H1 (cell line): ENCODE data around the gene CS. TPM values are rescaled to one million over a fixed set of nuclear protein-coding genes. Genes with fewer than 3 reads are reported as not detected.
A peak's percentile ranks its signal among the peaks of the same experiment; 100 is the strongest.

Experiments used
- CTCF ChIA-PET: fragments of 300-600 bp; sonication (Branson Sonifier 250); formaldehyde crosslinking; loops from one replicate; lab custom pipeline; 2021; ENCODE audit not compliant: partially characterized antibody; lab: Charles Lee
- POLR2A ChIA-PET: fragments of 300-600 bp; sonication (Branson Sonifier 250); formaldehyde crosslinking; loops from one replicate; lab custom pipeline; 2021; ENCODE audit warnings: inconsistent platforms; ENCODE audit not compliant: partially characterized antibody; lab: Charles Lee
- DNase-seq, 2 experiments: peaks; one replicate each; pipeline versions ENCODE4 v3.0.0 to v3.0.0-alpha.2; 2010 to 2022; ENCODE audit warnings: low spot score in 2 of 2, low read depth in 1 of 2, mixed read lengths in 1 of 2
- FAIRE-seq: peaks from 2 replicates; lab custom pipeline; 2011; peaks lifted over from hg19 to GRCh38; lab: Jason Lieb, UNC
- H2AFZ ChIP-seq: 2 replicates; pipeline ENCODE4 v1.8.1; 2012; ENCODE audit warnings: low read length, inconsistent platforms
- H2AK5ac ChIP-seq: 2 replicates; pipeline ENCODE4 v1.6.1; 2013; ENCODE audit warnings: low read depth, low read length
- H2BK120ac ChIP-seq: replicated peaks from 2 replicates; pipeline ENCODE3; 2013; ENCODE audit warnings: low read depth, low read length, inconsistent platforms
- H2BK12ac ChIP-seq: 2 replicates; pipeline ENCODE4 v1.6.1; 2013; ENCODE audit warnings: low read depth, low read length
- H2BK15ac ChIP-seq: 2 replicates; pipeline ENCODE4 v1.6.1; 2013; ENCODE audit warnings: low read length
- H2BK20ac ChIP-seq: 2 replicates; pipeline ENCODE4 v1.6.1; 2013; ENCODE audit warnings: low read length
- H2BK5ac ChIP-seq: 2 replicates; pipeline ENCODE4 v1.6.1; 2013; ENCODE audit warnings: low read depth, low read length
- H3K14ac ChIP-seq: 2 replicates; pipeline ENCODE4 v1.6.1; 2013; ENCODE audit warnings: inconsistent platforms; ENCODE audit not compliant: insufficient read length
- H3K18ac ChIP-seq: 2 replicates; pipeline ENCODE4 v1.6.1; 2013; ENCODE audit warnings: low read length; ENCODE audit errors: extremely low read depth
- H3K23ac ChIP-seq: 2 replicates; pipeline ENCODE4 v1.6.1; 2013; ENCODE audit warnings: inconsistent platforms; ENCODE audit not compliant: insufficient read length
- H3K23me2 ChIP-seq: 2 replicates; pipeline ENCODE4 v1.6.1; 2013; ENCODE audit warnings: low read depth, low read length
- H3K27ac ChIP-seq: 2 replicates; pipeline ENCODE4 v1.6.1; 2011; ENCODE audit warnings: low read depth, low read length, inconsistent platforms
- H3K27me3 ChIP-seq, 4 experiments: replicated peaks in 1 of 4; 1 replicate in 1 of 4; 2 replicates in 3 of 4; pipeline versions ENCODE4 v1.6.1 to v1.8.1; 2011 to 2013; ENCODE audit warnings: low read length in 3 of 4, mild to moderate bottlenecking in 3 of 4, inconsistent platforms in 2 of 4, mixed read lengths in 2 of 4, moderate library complexity in 1 of 4; ENCODE audit not compliant: control insufficient read depth in 3 of 4, insufficient read depth in 3 of 4; ENCODE audit errors: extremely low read depth in 1 of 4
- H3K36me3 ChIP-seq, 4 experiments: 2 replicates each; pipeline versions ENCODE4 v1.6.1 to v1.8.1; 2011 to 2013; ENCODE audit warnings: mild to moderate bottlenecking in 4 of 4, low read length in 3 of 4, moderate library complexity in 2 of 4, control low read depth in 1 of 4, inconsistent platforms in 1 of 4; ENCODE audit not compliant: insufficient read depth in 4 of 4, control insufficient read depth in 2 of 4
- H3K4ac ChIP-seq: replicated peaks from 2 replicates; pipeline ENCODE3; 2013; ENCODE audit warnings: low read length, low read depth, mixed read lengths, inconsistent platforms; ENCODE audit not compliant: insufficient read length
- H3K4me1 ChIP-seq, 4 experiments: replicated peaks in 1 of 4; 1 replicate in 1 of 4; 2 replicates in 3 of 4; pipeline versions ENCODE4 v1.6.1 to v1.8.1; 2011 to 2013; ENCODE audit warnings: low read length in 3 of 4, inconsistent platforms in 2 of 4, mixed read lengths in 1 of 4; ENCODE audit not compliant: insufficient read depth in 4 of 4, control insufficient read depth in 3 of 4
- H3K4me2 ChIP-seq, 2 experiments: 2 replicates each; pipeline versions ENCODE4 v1.6.1 to v1.8.1; 2011 to 2013; ENCODE audit warnings: low read depth in 2 of 2, low read length in 2 of 2, control low read depth in 1 of 2, inconsistent platforms in 1 of 2, mild to moderate bottlenecking in 1 of 2; ENCODE audit not compliant: insufficient read depth in 1 of 2
- H3K4me3 ChIP-seq, 4 experiments: fragments of 200-600, 300-600 bp in 1 of 4; sonication (generic), shearing (Covaris generic), sonication (Bioruptor Twin) in 1 of 4; 2 replicates each; pipeline versions ENCODE4 v1.5.1 to v1.8.1; 2011 to 2016; ENCODE audit warnings: low read length in 4 of 4, low read depth in 3 of 4, control low read depth in 2 of 4, inconsistent platforms in 2 of 4, mild to moderate bottlenecking in 2 of 4, mixed read lengths in 1 of 4, moderate library complexity in 1 of 4; ENCODE audit not compliant: insufficient read depth in 2 of 4; ENCODE audit errors: extremely low read depth in 1 of 4
- H3K56ac ChIP-seq: replicated peaks from 2 replicates; pipeline ENCODE3; 2013; ENCODE audit warnings: low read depth, mild to moderate bottlenecking, mixed read lengths, low read length, inconsistent platforms; ENCODE audit not compliant: insufficient read length
- H3K79me1 ChIP-seq: 2 replicates; pipeline ENCODE4 v1.6.1; 2013; ENCODE audit warnings: low read depth, low read length, control low read depth
- H3K79me2 ChIP-seq, 2 experiments: 2 replicates each; pipeline versions ENCODE4 v1.6.1 to v1.8.1; 2012 to 2013; ENCODE audit warnings: low read length in 2 of 2, mild to moderate bottlenecking in 2 of 2, inconsistent platforms in 1 of 2; ENCODE audit not compliant: insufficient read depth in 2 of 2, control insufficient read depth in 1 of 2
- H3K9ac ChIP-seq, 4 experiments: replicated peaks in 1 of 4; 1 replicate in 1 of 4; 2 replicates in 3 of 4; pipeline versions ENCODE4 v1.6.1 to v1.8.1; 2011 to 2013; ENCODE audit warnings: low read depth in 3 of 4, low read length in 3 of 4, control low read depth in 2 of 4, mild to moderate bottlenecking in 2 of 4, moderate library complexity in 2 of 4, inconsistent platforms in 1 of 4; ENCODE audit errors: extremely low read depth in 1 of 4
- H3K9me3 ChIP-seq, 2 experiments: 2 replicates each; pipeline versions ENCODE4 v1.6.1 to v1.8.1; 2012 to 2013; ENCODE audit warnings: mild to moderate bottlenecking in 2 of 2, moderate library complexity in 2 of 2, control low read depth in 1 of 2, inconsistent platforms in 1 of 2, low read depth in 1 of 2, low read length in 1 of 2, mixed read lengths in 1 of 2; ENCODE audit not compliant: insufficient read depth in 2 of 2
- H4K20me1 ChIP-seq, 2 experiments: replicated peaks in 1 of 2; 2 replicates each; pipeline versions ENCODE3 to v1.8.1; 2011 to 2013; ENCODE audit warnings: inconsistent platforms in 2 of 2, low read length in 2 of 2, mild to moderate bottlenecking in 1 of 2; ENCODE audit not compliant: insufficient read depth in 2 of 2, control insufficient read depth in 1 of 2
- H4K5ac ChIP-seq: 2 replicates; pipeline ENCODE4 v1.6.1; 2013; ENCODE audit warnings: low read length, low read depth, mixed read lengths, inconsistent platforms; ENCODE audit not compliant: insufficient read length
- H4K8ac ChIP-seq: 2 replicates; pipeline ENCODE4 v1.8.0; 2013; ENCODE audit warnings: mild to moderate bottlenecking, moderate library complexity, low read length, inconsistent platforms; ENCODE audit not compliant: insufficient read depth; ENCODE audit errors: extremely low read depth
- H4K91ac ChIP-seq: replicated peaks from 2 replicates; pipeline ENCODE3; 2013; ENCODE audit warnings: low read length, mixed read lengths, inconsistent platforms; ENCODE audit not compliant: insufficient read length
- NRF1 ChIP-seq: IDR thresholded peaks from 2 replicates; pipeline ENCODE4 v1.6.1; 2011; ENCODE audit warnings: mild to moderate bottlenecking, low read depth, low read length, improper control_type of control experiment
- RBBP5 ChIP-seq: IDR thresholded peaks from 2 replicates; pipeline ENCODE4 v1.7.1; 2012; ENCODE audit warnings: low read depth, mild to moderate bottlenecking, inconsistent platforms, low read length, moderate library complexity, borderline replicate concordance
- SIN3A ChIP-seq, 2 experiments: IDR thresholded peaks in 1 of 2; conservative IDR thresholded peaks in 1 of 2; 2 replicates each; pipeline ENCODE4 v1.6.1; 2011 to 2012; ENCODE audit warnings: low read length in 2 of 2, improper control_type of control experiment in 1 of 2, low read depth in 1 of 2, mild to moderate bottlenecking in 1 of 2
- SP2 ChIP-seq: IDR thresholded peaks from 2 replicates; pipeline ENCODE4 v1.6.1; 2012; ENCODE audit warnings: mild to moderate bottlenecking, low read length, inconsistent platforms
- WGBS, 2 experiments: shearing (Covaris generic) in 1 of 2; methylation state at CpG; one replicate each; pipeline versions ENCODE4 v1.1.6 to v1.1.7; 2013 to 2015; ENCODE audit warnings: low lambda C conversion rate in 2 of 2, mixed read lengths in 2 of 2, inconsistent platforms in 1 of 2, low coverage in 1 of 2, missing lambda C conversion rate in 1 of 2; ENCODE audit not compliant: insufficient replicate concordance in 2 of 2, insufficient coverage in 1 of 2, insufficient read length in 1 of 2; ENCODE audit errors: extremely low coverage in 1 of 2, missing lambda C conversion rate in 1 of 2; 5-methylcytosine and 5-hydroxymethylcytosine counted together
- polyA plus RNA-seq, 7 experiments: library from polyadenylated mRNA; depleted of rRNA in 3 of 7; stranded (reverse) in 5 of 7; unstranded in 2 of 7; fragments of >200 nt in 5 of 7; fragments of 200-250 nt in 2 of 7; gene quantifications; 1 replicate in 5 of 7; 2 replicates in 1 of 7; 4 replicates in 1 of 7; pipeline versions ENCODE4 v1.2.1 to v1.2.3, GENCODE V29; 2011 to 2013; ENCODE audit warnings: missing spikeins in 2 of 7, mixed read lengths in 2 of 7
- total RNA-seq: library from RNA; stranded (reverse); fragmentation: NEBNext Ultra II Directional; extraction: Animal tissue kit (Norgen Biotek cat#: 25700); gene quantifications from 2 replicates; pipeline ENCODE4 v1.2.1, GENCODE V29; 2021
- TF ChIP-seq, protein P1 (sequence below): IDR thresholded peaks from 2 replicates; pipeline ENCODE4 v1.6.1; 2012; ENCODE audit warnings: inconsistent platforms

CS gene
- total and polyA plus RNA-seq, 2 of the 8 experiments (the other 6 are each of a cell fraction or from before 2014, with no cell fraction given), result 96.6 to 238 TPM

DNA sequence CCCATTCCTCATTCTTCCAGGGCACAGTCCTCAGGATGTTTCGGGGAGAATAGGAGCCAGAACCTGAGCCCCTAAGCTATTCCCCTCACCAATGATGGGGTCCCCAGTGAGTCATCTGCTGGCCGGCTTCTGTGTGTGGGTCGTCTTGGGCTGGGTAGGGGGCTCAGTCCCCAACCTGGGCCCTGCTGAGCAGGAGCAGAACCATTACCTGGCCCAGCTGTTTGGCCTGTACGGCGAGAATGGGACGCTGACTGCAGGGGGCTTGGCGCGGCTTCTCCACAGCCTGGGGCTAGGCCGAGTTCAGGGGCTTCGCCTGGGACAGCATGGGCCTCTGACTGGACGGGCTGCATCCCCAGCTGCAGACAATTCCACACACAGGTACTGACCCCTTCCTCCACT lies 68.9 kb downstream of the CS start:
- peaks cover 0 to under 1% (median under 1%) of the 10 kb centered on the region in 4 experiments; a peak in 1 of 8 replicates for H3K36me3 ChIP-seq
- TF ChIP-seq, protein P1, sequence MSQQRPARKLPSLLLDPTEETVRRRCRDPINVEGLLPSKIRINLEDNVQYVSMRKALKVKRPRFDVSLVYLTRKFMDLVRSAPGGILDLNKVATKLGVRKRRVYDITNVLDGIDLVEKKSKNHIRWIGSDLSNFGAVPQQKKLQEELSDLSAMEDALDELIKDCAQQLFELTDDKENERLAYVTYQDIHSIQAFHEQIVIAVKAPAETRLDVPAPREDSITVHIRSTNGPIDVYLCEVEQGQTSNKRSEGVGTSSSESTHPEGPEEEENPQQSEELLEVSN, result no peak
- TF ChIP-seq SP2 (no peak), SIN3A (conservative IDR thresholded peaks at IDR 0.05 in 1 of 2, IDR thresholded peaks at IDR 0.05 in 1 of 2; ENCODE audit: low read depth in 1 of 2, low read length in 2 of 2) (no peak), NRF1 (no peak), RBBP5 (no peak)
- TF ChIP-seq, all 59 proteins: peak for 0
- H3K9me3 ChIP-seq, result no peaks in the 10 kb centered on the region
- DNase-seq (no peak), FAIRE-seq (no peak)
- H2BK15ac ChIP-seq, result no peak overlapping the region
- no peak overlapping the region for H2BK20ac ChIP-seq
- H4K91ac ChIP-seq, result no peak overlapping the region
- H3K18ac ChIP-seq, result no peak overlapping the region
- no peak overlapping the region for H2BK5ac ChIP-seq
- H2AK5ac ChIP-seq, result no peak overlapping the region
- peak overlapping the region; percentile 76; the same call in 1 of the 2 replicates for H4K8ac ChIP-seq
- H3K79me2 ChIP-seq, result no peaks in the 10 kb centered on the region
- H3K23ac ChIP-seq, result no peak overlapping the region
- H3K4ac ChIP-seq, result no peak overlapping the region
- H3K27me3 ChIP-seq, result 0 out of 7 replicates have a peak, but pooled peaks cover 0 to 2% (median 0%) of the 10 kb centered on the region in 4 experiments
- peaks cover under 1% of the 10 kb centered on the region; the same call in 1 of the 2 replicates for H3K79me1 ChIP-seq
- no peak overlapping the region for H2AFZ ChIP-seq
- ChIA-PET POLR2A (interaction anchor here (0.7 to 8.6 kb wide), 14 partner anchors 9 to 181 kb away, joined by 3 to 65 read pairs (median 4); partner anchors contain the start of genes ANKRD52, CS, MYL6 and RNF41), CTCF (interaction anchor here (0.7 to 10.5 kb wide), 14 partner anchors 9 to 230 kb away, joined by 3 to 72 read pairs (median 4); partner anchors contain the start of genes ANKRD52, COQ10A, RNF41 and SMARCC2)
- no peak overlapping the region for H2BK120ac ChIP-seq
- no peaks in the 10 kb centered on the region for H3K23me2 ChIP-seq
- no peak overlapping the region for H3K9ac ChIP-seq
- H3K4me3 ChIP-seq, result no peak overlapping the region
- H2BK12ac ChIP-seq, result no peak overlapping the region
- H3K56ac ChIP-seq, result no peak overlapping the region
- no peaks in the 10 kb centered on the region for H4K20me1 ChIP-seq
- no peak overlapping the region for H3K4me2 ChIP-seq
- WGBS, 2 experiments, result 95% methylated on average over 11 of the region's 11 CpGs; no CpG with 5 or more reads in 1 of the 2 experiments
- peaks cover 0 to 6% (median 0%) of the 10 kb centered on the region in 4 experiments; a peak in 3 of 7 replicates for H3K4me1 ChIP-seq
- H4K5ac ChIP-seq, result no peak overlapping the region
- no peak overlapping the region for H3K27ac ChIP-seq
- no peak overlapping the region for H3K14ac ChIP-seq
